ENCODE measurements around the gene SMIM23. TPM values are rescaled to one million over a fixed set of nuclear protein-coding genes. Genes with fewer than 3 reads are reported as not detected.

The SMIM23 gene
- total and polyA plus RNA-seq, 3 experiments from 2014 or later, result not detected

- Histone ChIP-seq H3K4me3 (ENCODE audit: low read length) (no peak overlapping the region), H3K9me3 (ENCODE audit: low read length) (no peaks in the 10 kb centered on the region), H3K36me3 (ENCODE audit: insufficient read depth, low read length) (no peaks in the 10 kb centered on the region), H3K27me3 (ENCODE audit: insufficient read depth, low read length, poor library complexity, severe bottlenecking) (peaks cover 6% of the 10 kb centered on the region), H3K4me1 (ENCODE audit: insufficient read depth, low read length) (no peaks in the 10 kb centered on the region), H3K27ac (ENCODE audit: low read depth, low read length) (no peak overlapping the region)
- no peak for DNase-seq
- Mint-ChIP-seq H3K27me3 (peaks cover 0 to 25% of the 10 kb centered on the region in 2 donors), H3K4me3 (no peak overlapping the region), H3K4me1 (no peaks in the 10 kb centered on the region), H3K9me3 (peaks cover 0 to 18% (median 12%) of the 10 kb centered on the region in 5 donors), H3K27ac (no peak overlapping the region), H3K36me3 (no peaks in the 10 kb centered on the region)
- POLR2A ChIA-PET, result no interaction called here
- CTCF ChIA-PET, result no interaction called here
Observed at GRCh38 chr5:171762903-171763302, 22.7 kb upstream of the SMIM23 start.

GRCh38 chr5:171764265-171764664 is 21.4 kb upstream of the SMIM23 start:
- Histone ChIP-seq H3K36me3 (ENCODE audit: insufficient read depth, low read length) (no peaks in the 10 kb centered on the region), H3K27me3 (ENCODE audit: insufficient read depth, low read length, poor library complexity, severe bottlenecking) (peaks cover 6% of the 10 kb centered on the region), H3K4me3 (ENCODE audit: low read length) (no peak overlapping the region), H3K27ac (ENCODE audit: low read depth, low read length) (no peak overlapping the region), H3K9me3 (ENCODE audit: low read length) (no peaks in the 10 kb centered on the region), H3K4me1 (ENCODE audit: insufficient read depth, low read length) (no peaks in the 10 kb centered on the region)
- POLR2A ChIA-PET, result no interaction called here
- H3K4me3 Mint-ChIP-seq, result no peak overlapping the region
- H3K27ac Mint-ChIP-seq, result no peak overlapping the region
- no peak for DNase-seq
- H3K36me3 Mint-ChIP-seq, result no peaks in the 10 kb centered on the region
- H3K27me3 Mint-ChIP-seq, result peaks cover 0 to 32% of the 10 kb centered on the region in 2 donors
- H3K4me1 Mint-ChIP-seq, result no peaks in the 10 kb centered on the region
- CTCF ChIA-PET, result no interaction called here
- peaks cover 0 to 19% (median 11%) of the 10 kb centered on the region in 5 donors for H3K9me3 Mint-ChIP-seq

- Mint-ChIP-seq H3K4me3 (no peak overlapping the region), H3K27me3 (peaks cover 0 to 40% of the 10 kb centered on the region in 2 donors), H3K27ac (no peak overlapping the region), H3K36me3 (no peaks in the 10 kb centered on the region), H3K4me1 (no peaks in the 10 kb centered on the region), H3K9me3 (peaks cover 0 to 16% (median 5%) of the 10 kb centered on the region in 5 donors)
- H3K9me3 ChIP-seq (ENCODE audit: low read length), result no peaks in the 10 kb centered on the region
- no peak for DNase-seq
- ChIA-PET CTCF (no interaction called here), POLR2A (no interaction called here)
- H3K27me3 ChIP-seq (ENCODE audit: insufficient read depth, low read length, poor library complexity, severe bottlenecking), result peaks cover 6% of the 10 kb centered on the region
- no peaks in the 10 kb centered on the region for H3K4me1 ChIP-seq (ENCODE audit: insufficient read depth, low read length)
- H3K4me3 ChIP-seq (ENCODE audit: low read length), result no peak overlapping the region
- no peaks in the 10 kb centered on the region for H3K36me3 ChIP-seq (ENCODE audit: insufficient read depth, low read length)
- H3K27ac ChIP-seq (ENCODE audit: low read depth, low read length), result no peak overlapping the region
Observed at GRCh38 chr5:171766875-171767274, 18.7 kb upstream of the SMIM23 start.

GRCh38 chr5:171770153-171770552 is 15.5 kb upstream of the SMIM23 start:
- Mint-ChIP-seq H3K4me3 (no peak overlapping the region), H3K27ac (no peak overlapping the region), H3K4me1 (no peaks in the 10 kb centered on the region), H3K27me3 (peaks cover 2 to 24% of the 10 kb centered on the region in 2 donors), H3K9me3 (peaks cover 0 to 16% (median 5%) of the 10 kb centered on the region in 5 donors), H3K36me3 (no peaks in the 10 kb centered on the region)
- ChIA-PET CTCF (no interaction called here), POLR2A (no interaction called here)
- no peak overlapping the region for H3K4me3 ChIP-seq (ENCODE audit: low read length)
- no peaks in the 10 kb centered on the region for H3K36me3 ChIP-seq (ENCODE audit: insufficient read depth, low read length)
- no peak overlapping the region for H3K27ac ChIP-seq (ENCODE audit: low read depth, low read length)
- H3K27me3 ChIP-seq (ENCODE audit: insufficient read depth, low read length, poor library complexity, severe bottlenecking), result peaks cover 5% of the 10 kb centered on the region
- no peaks in the 10 kb centered on the region for H3K9me3 ChIP-seq (ENCODE audit: low read length)
- H3K4me1 ChIP-seq (ENCODE audit: insufficient read depth, low read length), result no peaks in the 10 kb centered on the region
- DNase-seq, result no peak

GRCh38 chr5:171771856-171772255 is 13.8 kb upstream of the SMIM23 start:
- H3K36me3 ChIP-seq (ENCODE audit: insufficient read depth, low read length), result no peaks in the 10 kb centered on the region
- H3K36me3 Mint-ChIP-seq, result no peaks in the 10 kb centered on the region
- H3K9me3 Mint-ChIP-seq, result peaks cover 0 to 11% (median 5%) of the 10 kb centered on the region in 5 donors
- H3K4me3 Mint-ChIP-seq, result no peak overlapping the region
- H3K27me3 ChIP-seq (ENCODE audit: insufficient read depth, low read length, poor library complexity, severe bottlenecking), result no peaks in the 10 kb centered on the region
- ChIA-PET POLR2A (no interaction called here), CTCF (no interaction called here)
- no peak overlapping the region for H3K27ac ChIP-seq (ENCODE audit: low read depth, low read length)
- H3K4me1 ChIP-seq (ENCODE audit: insufficient read depth, low read length), result no peaks in the 10 kb centered on the region
- H3K27me3 Mint-ChIP-seq, result peaks cover 2 to 16% of the 10 kb centered on the region in 2 donors
- no peak for DNase-seq
- no peak overlapping the region for H3K4me3 ChIP-seq (ENCODE audit: low read length)
- no peaks in the 10 kb centered on the region for H3K4me1 Mint-ChIP-seq
- no peaks in the 10 kb centered on the region for H3K9me3 ChIP-seq (ENCODE audit: low read length)
- peak overlapping the region in 1 of 8 donors; percentile 28 for H3K27ac Mint-ChIP-seq

GRCh38 chr5:171773106-171773505 is 12.5 kb upstream of the SMIM23 start:
- POLR2A ChIA-PET, result no interaction called here
- no peaks in the 10 kb centered on the region for H3K4me1 ChIP-seq (ENCODE audit: insufficient read depth, low read length)
- no peak for DNase-seq
- no peak overlapping the region for H3K27ac ChIP-seq (ENCODE audit: low read depth, low read length)
- no peaks in the 10 kb centered on the region for H3K27me3 ChIP-seq (ENCODE audit: insufficient read depth, low read length, poor library complexity, severe bottlenecking)
- no peaks in the 10 kb centered on the region for H3K9me3 ChIP-seq (ENCODE audit: low read length)
- Mint-ChIP-seq H3K9me3 (peaks cover 0 to 5% (median 2%) of the 10 kb centered on the region in 5 donors), H3K27me3 (peaks cover 3 to 16% of the 10 kb centered on the region in 2 donors), H3K4me1 (no peaks in the 10 kb centered on the region), H3K27ac (no peak overlapping the region), H3K4me3 (no peak overlapping the region), H3K36me3 (no peaks in the 10 kb centered on the region)
- H3K4me3 ChIP-seq (ENCODE audit: low read length), result no peak overlapping the region
- H3K36me3 ChIP-seq (ENCODE audit: insufficient read depth, low read length), result no peaks in the 10 kb centered on the region
- CTCF ChIA-PET, result no interaction called here

GRCh38 chr5:171774418-171774817 is 11.2 kb upstream of the SMIM23 start:
- DNase-seq, result no peak
- peaks cover 3 to 10% of the 10 kb centered on the region in 2 donors for H3K27me3 Mint-ChIP-seq
- H3K27ac ChIP-seq (ENCODE audit: low read depth, low read length), result no peak overlapping the region
- H3K36me3 ChIP-seq (ENCODE audit: insufficient read depth, low read length), result no peaks in the 10 kb centered on the region
- H3K4me3 ChIP-seq (ENCODE audit: low read length), result no peak overlapping the region
- peaks cover 0 to 3% (median 0%) of the 10 kb centered on the region in 5 donors for H3K9me3 Mint-ChIP-seq
- no peaks in the 10 kb centered on the region for H3K4me1 Mint-ChIP-seq
- H3K27me3 ChIP-seq (ENCODE audit: insufficient read depth, low read length, poor library complexity, severe bottlenecking), result peaks cover 4% of the 10 kb centered on the region
- H3K9me3 ChIP-seq (ENCODE audit: low read length), result no peaks in the 10 kb centered on the region
- H3K36me3 Mint-ChIP-seq, result no peaks in the 10 kb centered on the region
- ChIA-PET POLR2A (no interaction called here), CTCF (no interaction called here)
- H3K4me1 ChIP-seq (ENCODE audit: insufficient read depth, low read length), result no peaks in the 10 kb centered on the region
- no peak overlapping the region for H3K4me3 Mint-ChIP-seq
- peak overlapping the region in 1 of 8 donors; percentile 43 for H3K27ac Mint-ChIP-seq

- Mint-ChIP-seq H3K27ac (no peak overlapping the region), H3K4me3 (no peak overlapping the region), H3K9me3 (no peaks in the 10 kb centered on the region), H3K27me3 (peaks cover 5 to 8% of the 10 kb centered on the region in 2 donors), H3K36me3 (no peaks in the 10 kb centered on the region), H3K4me1 (no peaks in the 10 kb centered on the region)
- ChIA-PET CTCF (no interaction called here), POLR2A (no interaction called here)
- Histone ChIP-seq H3K9me3 (ENCODE audit: low read length) (no peaks in the 10 kb centered on the region), H3K4me3 (ENCODE audit: low read length) (no peak overlapping the region), H3K36me3 (ENCODE audit: insufficient read depth, low read length) (no peaks in the 10 kb centered on the region), H3K4me1 (ENCODE audit: insufficient read depth, low read length) (no peaks in the 10 kb centered on the region), H3K27me3 (ENCODE audit: insufficient read depth, low read length, poor library complexity, severe bottlenecking) (peaks cover 4% of the 10 kb centered on the region), H3K27ac (ENCODE audit: low read depth, low read length) (no peak overlapping the region)
- no peak for DNase-seq
Observed at GRCh38 chr5:171776213-171776612, 9.4 kb upstream of the SMIM23 start.
